Testis (tissue), 3 donors: ENCODE measurements around the gene FBXO7. TPM values are rescaled to one million over a fixed set of nuclear protein-coding genes. Genes with fewer than 3 reads are reported as not detected.

Experiments used
- DNase-seq: peaks from one replicate; pipeline ENCODE4 v3.0.0-alpha.2; 2019
- H3K27ac ChIP-seq, 2 donors: fragments of 200-600 bp; sonication (generic); one replicate each; pipeline ENCODE4 v1.5.1; 2019
- H3K27me3 ChIP-seq: fragments of 200-600 bp; sonication (generic); one replicate; pipeline ENCODE4 v1.5.1; 2019
- H3K36me3 ChIP-seq: fragments of 200-600 bp; sonication (generic); one replicate; pipeline ENCODE4 v1.5.1; 2017; ENCODE audit warnings: low read depth; ENCODE audit errors: missing control alignments
- H3K4me1 ChIP-seq: fragments of 200-600 bp; sonication (generic); one replicate; pipeline ENCODE4 v1.5.1; 2019
- H3K4me3 ChIP-seq, 2 donors: fragments of 200-600 bp; sonication (generic); one replicate each; pipeline ENCODE4 v1.5.1; 2017 to 2019
- H3K9me3 ChIP-seq: fragments of 200-600 bp; sonication (generic); one replicate; pipeline ENCODE4 v1.5.1; 2017
- CTCF ChIP-seq, 3 experiments: fragments of 450-650 bp in 2 of 3; fragments of 200-600 bp in 1 of 3; sonication (generic) in 1 of 3; IDR thresholded peaks; one replicate each; pipeline ENCODE4 v1.5.1; 2016 to 2019; ENCODE audit warnings: antibody characterized with exemption in 3 of 3, mild to moderate bottlenecking in 2 of 3, moderate library complexity in 1 of 3
- POLR2A ChIP-seq: fragments of 450-650 bp; IDR thresholded peaks from one replicate; pipeline ENCODE4 v1.6.1; 2017; ENCODE audit warnings: antibody characterized with exemption, mild to moderate bottlenecking, moderate library complexity
- WGBS, 2 donors: methylation state at CpG; one replicate each; pipeline ENCODE4 v1.1.5; 2018; 5-methylcytosine and 5-hydroxymethylcytosine counted together
- intact Hi-C: fragments of 100-400 bp; cut with DNase I; formaldehyde crosslinking; loops from one replicate; pipeline ENCODE4 v1.15.1; 2023; ENCODE audit warnings: low total_unique reads
- polyA plus RNA-seq: library from polyadenylated mRNA; stranded (reverse); fragments of 350-450 nt; fragmentation: Illumina TruSeq; extraction: RNeasy Lipid Tissue Mini Kit (QIAGEN cat#74804); gene quantifications from one replicate; pipeline ENCODE4 v1.2.3, GENCODE V29; 2014; ENCODE audit warnings: low read depth, low replicate concordance; ENCODE audit not compliant: insufficient read depth
- total RNA-seq, 2 donors: library from RNA; depleted of rRNA; stranded (reverse); fragments of >200 nt; gene quantifications; one replicate each; pipeline ENCODE4 v1.2.3, GENCODE V29; 2016

FBXO7 gene
- total and polyA plus RNA-seq, 3 donors from 2014 or later, result 184 to 270 (median 203) TPM

GRCh38 chr22:32501836-32502752 is 27.5 kb downstream of the FBXO7 start:
- Histone ChIP-seq H3K36me3 (no peaks in the 10 kb centered on the region), H3K4me3 (no peak overlapping the region), H3K27ac (no peak overlapping the region), H3K27me3 (no peaks in the 10 kb centered on the region), H3K9me3 (no peaks in the 10 kb centered on the region), H3K4me1 (peaks cover 5% of the 10 kb centered on the region)
- DNase-seq, result no peak
- TF ChIP-seq CTCF (IDR thresholded peaks at IDR 0.05) (no peak), POLR2A (no peak)
- intact Hi-C loops, result no loop called here
- WGBS, 2 donors, result 53 to 54% methylated on average over 9 of the region's 9 CpGs

GRCh38 chr22:32509045-32509444 is 34.4 kb downstream of the FBXO7 start:
- no peaks in the 10 kb centered on the region for H3K4me1 ChIP-seq
- no peaks in the 10 kb centered on the region for H3K36me3 ChIP-seq
- no peak overlapping the region for H3K27ac ChIP-seq
- DNase-seq, result no peak
- H3K27me3 ChIP-seq, result no peaks in the 10 kb centered on the region
- no peak for TF ChIP-seq POLR2A
- TF ChIP-seq CTCF (IDR thresholded peaks at IDR 0.05), result no peak
- no peaks in the 10 kb centered on the region for H3K9me3 ChIP-seq
- intact Hi-C loops, result no loop called here
- WGBS, 2 donors, result 94 to 96% methylated on average over 7 of the region's 7 CpGs
- no peak overlapping the region for H3K4me3 ChIP-seq

GRCh38 chr22:32511274-32511673 is 36.7 kb downstream of the FBXO7 start:
- Histone ChIP-seq H3K36me3 (no peaks in the 10 kb centered on the region), H3K27ac (no peak overlapping the region), H3K9me3 (no peaks in the 10 kb centered on the region), H3K4me3 (no peak overlapping the region), H3K4me1 (no peaks in the 10 kb centered on the region), H3K27me3 (no peaks in the 10 kb centered on the region)
- TF ChIP-seq POLR2A (no peak), CTCF (IDR thresholded peaks at IDR 0.05) (no peak)
- WGBS, 2 donors, result 88 to 91% methylated on average over 3 of the region's 3 CpGs
- DNase-seq, result no peak
- intact Hi-C loops, result no loop called here

- Histone ChIP-seq H3K27me3 (no peaks in the 10 kb centered on the region), H3K27ac (no peak overlapping the region), H3K4me3 (no peak overlapping the region), H3K9me3 (no peaks in the 10 kb centered on the region), H3K36me3 (no peaks in the 10 kb centered on the region), H3K4me1 (no peaks in the 10 kb centered on the region)
- 95 to 100% methylated on average over 2 of the region's 2 CpGs for WGBS, 2 donors
- no peak for DNase-seq
- TF ChIP-seq CTCF (IDR thresholded peaks at IDR 0.05) (no peak), POLR2A (no peak)
- intact Hi-C loops, result no loop called here
Measured at GRCh38 chr22:32511776-32512175, 37.2 kb downstream of the FBXO7 start.
